K562 (cell line): ENCODE measurements around the gene DOCK6. TPM values are rescaled to one million over a fixed set of nuclear protein-coding genes. Genes with fewer than 3 reads are reported as not detected.

Experiments
- DLX4 ChIP-seq: fragments of 250-450 bp; sonication (Bioruptor Pico); IDR thresholded peaks from 2 replicates; pipeline ENCODE4 v1.6.1; 2021; ENCODE audit warnings: mild to moderate bottlenecking
- ETV6 ChIP-seq, 3 experiments: fragments of 150-350 bp in 1 of 3; sonication (generic) in 1 of 3; formaldehyde crosslinking in 1 of 3; IDR thresholded peaks; 2 replicates each; pipeline versions ENCODE4 v1.6.1 to v1.8.0; 2014 to 2022; ENCODE audit warnings: borderline replicate concordance in 2 of 3, low read depth in 2 of 3, antibody characterized with exemption in 1 of 3, low read length in 1 of 3, mild to moderate bottlenecking in 1 of 3, missing genetic modification reagents in 1 of 3
- FUS ChIP-seq: fragments of 200-400 bp; formaldehyde crosslinking; optimal IDR thresholded peaks from 2 replicates; pipeline ENCODE3; 2017; ENCODE audit warnings: low read depth, low read length
- MAZ ChIP-seq, 2 experiments: fragments of 450-650 bp in 1 of 2; sonication (generic) in 1 of 2; formaldehyde crosslinking; IDR thresholded peaks in 1 of 2; conservative IDR thresholded peaks in 1 of 2; 2 replicates each; pipeline versions ENCODE4 v1.4.0 to v1.5.0; 2020; ENCODE audit warnings: mild to moderate bottlenecking in 1 of 2, missing genetic modification reagents in 1 of 2
- RCOR1 ChIP-seq, 2 experiments: IDR thresholded peaks; 2 replicates each; pipeline ENCODE4 v1.6.1; 2012; ENCODE audit warnings: low read depth in 2 of 2, low read length in 2 of 2, borderline replicate concordance in 1 of 2, improper control_type of control experiment in 1 of 2
- RERE ChIP-seq: sonication (generic); formaldehyde crosslinking; IDR thresholded peaks from 2 replicates; pipeline ENCODE4 v1.8.0; 2023; ENCODE audit warnings: missing genetic modification reagents, mild to moderate bottlenecking, borderline replicate concordance
- TAF7 ChIP-seq: fragments of 450-650 bp; IDR thresholded peaks from 2 replicates; pipeline ENCODE4 v1.6.1; 2016; ENCODE audit warnings: missing genetic modification characterization, missing compliant biosample characterization
- U2AF1 ChIP-seq: fragments of 200-400 bp; formaldehyde crosslinking; optimal IDR thresholded peaks from 2 replicates; pipeline ENCODE3; 2017; ENCODE audit warnings: mild to moderate bottlenecking, low read depth, low read length, moderate library complexity
- WHSC1 ChIP-seq: IDR thresholded peaks from one replicate; pipeline ENCODE4 v1.6.1; 2012; ENCODE audit warnings: low read length, control low read depth, inconsistent platforms
- ZNF444 ChIP-seq: fragments of 250-450 bp; sonication (Bioruptor Pico); IDR thresholded peaks from 2 replicates; pipeline ENCODE4 v1.4.0; 2020; ENCODE audit warnings: mild to moderate bottlenecking, moderate library complexity
- ZNF583 ChIP-seq: fragments of 250-450 bp; sonication (Bioruptor Pico); IDR thresholded peaks from 2 replicates; pipeline ENCODE4 v1.4.0; 2020
- polyA plus RNA-seq, 8 experiments: library from polyadenylated mRNA; depleted of rRNA in 4 of 8; stranded (reverse) in 5 of 8; unstranded in 3 of 8; fragments of >200 nt; fragmentation: Nextera tagmentation in 2 of 8; fragmentation: Illumina TruSeq in 1 of 8; extraction: Ambion mirVana in 2 of 8; extraction: Trizol in 1 of 8; gene quantifications; 2 replicates each; pipeline versions ENCODE4 v1.2.1 to v1.2.3, GENCODE V29; 2011 to 2014; ENCODE audit warnings: inconsistent platforms in 1 of 8, missing spikeins in 1 of 8
- total RNA-seq, 7 experiments: library from RNA; depleted of rRNA in 6 of 7; stranded (reverse); fragments of >200 nt in 6 of 7; fragmentation: Illumina TruSeq in 2 of 7; extraction: Trizol in 2 of 7; gene quantifications; 2 replicates each; pipeline versions ENCODE4 v1.2.1 to v1.2.3, GENCODE V29; 2011 to 2021; ENCODE audit warnings: low replicate concordance in 1 of 7
- TF ChIP-seq, protein P1 (sequence below): fragments of 250-450 bp; sonication (Bioruptor Pico); IDR thresholded peaks from 2 replicates; pipeline ENCODE4 v1.5.0; 2021; ENCODE audit warnings: mild to moderate bottlenecking, borderline replicate concordance
- TF ChIP-seq, protein P2 (sequence below), 2 experiments: fragments of 450-650 bp; IDR thresholded peaks; 2 replicates each; pipeline ENCODE4 v1.6.1; 2018; ENCODE audit warnings: mild to moderate bottlenecking in 2 of 2, low read depth in 1 of 2; ENCODE audit not compliant: partially characterized antibody in 2 of 2

Gene DOCK6
- total and polyA plus RNA-seq, 9 of the 15 experiments (the other 6 are each of a cell fraction or from before 2014, with no cell fraction given), result 0.35 to 19.3 (median 3.8) TPM

DNA sequence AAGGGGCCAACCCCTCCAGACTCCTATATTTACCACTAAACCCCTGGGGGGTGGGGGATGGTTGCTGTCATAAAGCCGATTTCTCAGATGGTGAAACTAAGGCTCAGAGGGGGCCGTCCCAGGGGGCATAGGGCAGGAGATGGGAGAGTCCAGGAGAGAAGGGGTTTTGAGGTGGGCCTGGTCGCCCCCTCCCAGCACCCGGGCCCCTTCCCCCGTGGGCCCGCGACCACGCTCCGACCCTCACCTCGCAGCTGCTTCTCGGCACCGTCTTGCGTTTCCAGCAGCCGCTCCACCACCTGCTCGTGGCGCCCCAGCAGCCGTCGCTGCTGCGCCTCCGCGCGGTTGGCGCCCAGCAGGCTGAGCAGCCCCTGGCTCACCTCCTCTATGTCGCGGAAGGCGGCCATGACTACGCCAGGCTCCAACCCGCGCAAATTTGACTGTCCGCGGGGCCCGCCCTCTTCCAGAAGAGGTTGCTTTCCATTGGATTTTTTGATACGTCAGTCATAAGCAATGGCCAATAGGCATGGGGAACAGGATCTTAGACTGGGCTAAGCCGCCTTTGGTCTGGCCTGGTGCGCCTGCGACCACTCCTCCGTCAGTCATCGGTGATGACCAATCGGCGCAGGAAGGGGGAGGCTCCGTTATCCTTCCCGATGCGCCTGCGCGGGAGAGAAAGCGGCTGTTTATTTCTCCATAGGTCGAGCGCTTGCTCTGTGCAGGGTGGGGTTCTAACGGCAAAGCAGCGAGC lies 106.8 kb downstream of the DOCK6 start, which contains the start of gene SPC24 (continued):
- TF ChIP-seq, protein P1, sequence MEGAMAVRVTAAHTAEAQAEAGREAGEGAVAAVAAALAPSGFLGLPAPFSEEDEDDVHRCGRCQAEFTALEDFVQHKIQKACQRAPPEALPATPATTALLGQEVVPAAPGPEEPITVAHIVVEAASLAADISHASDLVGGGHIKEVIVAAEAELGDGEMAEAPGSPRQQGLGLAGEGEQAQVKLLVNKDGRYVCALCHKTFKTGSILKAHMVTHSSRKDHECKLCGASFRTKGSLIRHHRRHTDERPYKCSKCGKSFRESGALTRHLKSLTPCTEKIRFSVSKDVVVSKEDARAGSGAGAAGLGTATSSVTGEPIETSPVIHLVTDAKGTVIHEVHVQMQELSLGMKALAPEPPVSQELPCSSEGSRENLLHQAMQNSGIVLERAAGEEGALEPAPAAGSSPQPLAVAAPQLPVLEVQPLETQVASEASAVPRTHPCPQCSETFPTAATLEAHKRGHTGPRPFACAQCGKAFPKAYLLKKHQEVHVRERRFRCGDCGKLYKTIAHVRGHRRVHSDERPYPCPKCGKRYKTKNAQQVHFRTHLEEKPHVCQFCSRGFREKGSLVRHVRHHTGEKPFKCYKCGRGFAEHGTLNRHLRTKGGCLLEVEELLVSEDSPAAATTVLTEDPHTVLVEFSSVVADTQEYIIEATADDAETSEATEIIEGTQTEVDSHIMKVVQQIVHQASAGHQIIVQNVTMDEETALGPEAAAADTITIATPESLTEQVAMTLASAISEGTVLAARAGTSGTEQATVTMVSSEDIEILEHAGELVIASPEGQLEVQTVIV (CRISPR knock-in tag), result no peak
- TF ChIP-seq U2AF1, result peak; percentile 83
- TF ChIP-seq RCOR1 (IDR thresholded peaks at IDR 0.05; ENCODE audit: borderline replicate concordance in 1 of 2, low read depth in 2 of 2, low read length in 2 of 2), result no peak
- TF ChIP-seq MAZ (CRISPR knock-in tag; conservative IDR thresholded peaks at IDR 0.05 in 1 of 2, IDR thresholded peaks at IDR 0.05 in 1 of 2), result no peak; a peak in 1 of 4 replicates
- TF ChIP-seq ZNF583 (CRISPR knock-in tag), result 0 out of 2 replicates have a peak, but pooled peaks have one; percentile 43
- no peak for TF ChIP-seq RERE (CRISPR knock-in tag)
- TF ChIP-seq WHSC1, result no peak
- TF ChIP-seq FUS, result no peak
- TF ChIP-seq DLX4 (CRISPR knock-in tag), result no peak
- TF ChIP-seq ZNF444 (CRISPR knock-in tag), result no peak
- TF ChIP-seq TAF7 (tag), result peak; percentile 89
- TF ChIP-seq, protein P2, sequence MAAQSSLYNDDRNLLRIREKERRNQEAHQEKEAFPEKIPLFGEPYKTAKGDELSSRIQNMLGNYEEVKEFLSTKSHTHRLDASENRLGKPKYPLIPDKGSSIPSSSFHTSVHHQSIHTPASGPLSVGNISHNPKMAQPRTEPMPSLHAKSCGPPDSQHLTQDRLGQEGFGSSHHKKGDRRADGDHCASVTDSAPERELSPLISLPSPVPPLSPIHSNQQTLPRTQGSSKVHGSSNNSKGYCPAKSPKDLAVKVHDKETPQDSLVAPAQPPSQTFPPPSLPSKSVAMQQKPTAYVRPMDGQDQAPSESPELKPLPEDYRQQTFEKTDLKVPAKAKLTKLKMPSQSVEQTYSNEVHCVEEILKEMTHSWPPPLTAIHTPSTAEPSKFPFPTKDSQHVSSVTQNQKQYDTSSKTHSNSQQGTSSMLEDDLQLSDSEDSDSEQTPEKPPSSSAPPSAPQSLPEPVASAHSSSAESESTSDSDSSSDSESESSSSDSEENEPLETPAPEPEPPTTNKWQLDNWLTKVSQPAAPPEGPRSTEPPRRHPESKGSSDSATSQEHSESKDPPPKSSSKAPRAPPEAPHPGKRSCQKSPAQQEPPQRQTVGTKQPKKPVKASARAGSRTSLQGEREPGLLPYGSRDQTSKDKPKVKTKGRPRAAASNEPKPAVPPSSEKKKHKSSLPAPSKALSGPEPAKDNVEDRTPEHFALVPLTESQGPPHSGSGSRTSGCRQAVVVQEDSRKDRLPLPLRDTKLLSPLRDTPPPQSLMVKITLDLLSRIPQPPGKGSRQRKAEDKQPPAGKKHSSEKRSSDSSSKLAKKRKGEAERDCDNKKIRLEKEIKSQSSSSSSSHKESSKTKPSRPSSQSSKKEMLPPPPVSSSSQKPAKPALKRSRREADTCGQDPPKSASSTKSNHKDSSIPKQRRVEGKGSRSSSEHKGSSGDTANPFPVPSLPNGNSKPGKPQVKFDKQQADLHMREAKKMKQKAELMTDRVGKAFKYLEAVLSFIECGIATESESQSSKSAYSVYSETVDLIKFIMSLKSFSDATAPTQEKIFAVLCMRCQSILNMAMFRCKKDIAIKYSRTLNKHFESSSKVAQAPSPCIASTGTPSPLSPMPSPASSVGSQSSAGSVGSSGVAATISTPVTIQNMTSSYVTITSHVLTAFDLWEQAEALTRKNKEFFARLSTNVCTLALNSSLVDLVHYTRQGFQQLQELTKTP (IDR thresholded peaks at IDR 0.05; ENCODE audit: low read depth in 1 of 2, partially characterized antibody in 2 of 2), result peak in 1 of 2 experiments; percentile 29
- TF ChIP-seq ETV6 (IDR thresholded peaks at IDR 0.05; ENCODE audit: borderline replicate concordance in 1 of 2, low read depth in 2 of 2, low read length in 1 of 2), result no peak
- TF ChIP-seq ETV6 (CRISPR knock-in tag; IDR thresholded peaks at IDR 0.05; ENCODE audit: borderline replicate concordance), result peak; percentile 45; the same call in 1 of the 2 replicates
